Measurements from ENCODE around the gene CIB4.

The CIB4 gene

DNA sequence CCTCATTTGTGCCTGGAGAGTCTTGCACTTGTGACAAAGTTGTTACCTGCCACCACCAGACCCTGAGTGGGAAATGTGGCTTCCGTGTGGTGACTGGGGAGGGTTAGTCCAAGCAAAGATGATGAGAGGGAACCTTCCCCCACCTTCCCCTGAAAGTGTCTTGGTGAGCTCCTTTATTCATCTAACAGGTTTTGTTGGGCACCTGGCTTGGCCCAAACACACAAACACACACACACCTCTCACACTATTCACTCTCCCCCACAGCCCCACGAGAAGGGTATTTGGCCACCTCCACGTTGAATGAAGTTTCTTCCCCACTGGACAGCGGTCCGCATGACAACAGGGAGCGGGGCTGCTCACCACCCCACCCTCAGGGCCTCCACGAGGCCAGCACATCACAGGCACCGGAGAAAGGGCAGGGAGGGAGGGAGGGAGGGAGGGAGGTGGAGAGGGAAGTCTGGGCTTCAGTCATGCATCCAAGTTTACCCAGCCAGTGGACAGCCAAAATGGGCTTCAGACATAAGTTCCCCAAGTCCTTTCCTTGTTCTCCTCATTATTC lies 1.4 kb downstream of the CIB4 start:
- no peak for DNase-seq

DNA sequence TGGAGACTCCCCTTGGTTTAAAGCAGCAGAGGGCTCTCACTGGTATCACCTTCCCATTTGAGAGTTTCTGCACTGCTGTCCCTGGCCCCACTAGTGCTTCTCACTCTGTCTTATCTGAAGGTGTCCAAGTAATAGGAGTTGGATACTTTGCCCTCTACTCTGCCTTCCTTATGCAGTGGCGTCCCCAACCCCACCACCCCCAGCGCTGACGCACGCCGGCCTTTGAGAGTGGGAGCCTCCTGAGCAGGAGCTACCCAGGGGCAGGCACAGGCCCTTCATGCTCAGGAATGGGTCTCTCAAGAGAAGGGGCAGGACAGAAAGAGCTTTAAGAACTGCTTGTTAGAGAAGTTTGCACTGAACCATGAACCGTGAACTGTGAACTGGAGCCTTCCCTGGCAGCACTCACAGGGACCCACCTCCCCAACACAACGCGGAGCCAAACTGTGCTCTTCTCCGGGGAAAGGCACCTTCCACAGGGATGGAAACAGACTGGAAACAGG lies 3.3 kb downstream of the CIB4 start:
- no peak for DNase-seq

- DNase-seq: no peak
These were observed 4.2 kb downstream of the CIB4 start for GRCh38 chr2:26636935-26637334.

- DNase-seq: no peak
These were observed 5.8 kb downstream of the CIB4 start for GRCh38 chr2:26635401-26635800.

- DNase-seq: no peak
These were observed 6.4 kb downstream of the CIB4 start for GRCh38 chr2:26634636-26635230.

- DNase-seq: no peak
These were observed 7.1 kb downstream of the CIB4 start for GRCh38 chr2:26633993-26634595.

DNA sequence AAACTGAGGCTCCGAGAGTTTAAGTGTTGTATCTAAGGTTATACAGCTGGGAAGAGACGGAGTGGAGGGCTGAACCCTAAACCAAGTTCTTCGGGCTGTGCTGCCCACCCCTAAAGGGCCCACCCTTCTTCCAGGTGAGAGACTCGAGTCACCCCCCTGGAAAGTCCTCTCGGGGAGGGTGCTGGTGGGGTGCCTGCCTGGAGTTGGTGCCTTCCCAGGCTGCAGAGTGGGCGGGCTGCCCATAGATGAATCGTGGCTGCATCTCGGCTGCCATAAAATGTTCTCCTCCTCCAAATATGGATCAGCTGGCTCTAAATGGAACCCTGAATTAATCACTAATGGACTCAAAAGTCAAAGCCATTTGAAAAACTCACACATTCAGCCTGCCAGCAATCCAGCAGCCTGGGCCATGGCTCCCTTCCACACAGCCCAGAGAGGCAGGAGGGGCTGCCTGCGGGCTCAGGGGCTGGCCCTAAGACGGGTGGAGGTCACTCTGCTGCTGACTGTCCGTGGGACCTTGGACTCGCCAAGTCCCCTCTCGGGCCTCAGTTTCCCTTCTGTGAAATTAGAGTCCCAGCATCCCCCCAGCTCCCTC lies 7.7 kb downstream of the CIB4 start:
- no peak for DNase-seq

DNA sequence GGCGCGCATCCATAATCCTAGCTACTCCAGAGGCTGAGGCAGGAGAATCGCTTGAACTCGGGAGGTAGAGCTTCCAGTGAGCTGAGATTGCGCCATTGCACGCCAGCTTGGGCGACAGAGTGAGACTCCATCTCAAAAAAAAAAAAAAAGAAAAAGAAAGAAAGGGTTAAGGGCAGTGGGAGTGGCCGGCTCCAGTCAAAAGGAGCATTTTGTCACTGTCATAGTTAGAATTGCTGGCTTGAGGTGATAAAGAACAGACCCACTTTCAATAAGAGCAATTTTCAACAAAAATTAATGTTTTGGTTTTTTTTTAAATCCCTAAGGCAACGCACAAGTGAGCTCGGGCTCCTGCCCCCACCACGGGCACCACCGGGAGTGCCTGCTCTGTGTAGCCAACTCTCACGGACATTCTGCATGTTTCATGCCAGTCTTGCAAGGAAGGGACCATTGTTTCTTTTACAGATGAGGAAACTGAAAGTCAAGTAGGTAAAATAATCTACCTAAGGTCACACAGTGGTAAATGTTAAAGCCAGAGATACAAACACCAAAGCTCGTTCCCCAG lies 8.5 kb downstream of the CIB4 start:
- DNase-seq: no peak

GRCh38 chr2:26631401-26632170 lies 9.6 kb downstream of the CIB4 start:
- no peak for DNase-seq

GRCh38 chr2:26630669-26631360 lies 10.4 kb downstream of the CIB4 start:
- DNase-seq: no peak

GRCh38 chr2:26630235-26630634 lies 10.9 kb downstream of the CIB4 start:
- DNase-seq: no peak

- no peak for DNase-seq
These were observed 11.4 kb downstream of the CIB4 start for GRCh38 chr2:26629751-26630150.

DNA sequence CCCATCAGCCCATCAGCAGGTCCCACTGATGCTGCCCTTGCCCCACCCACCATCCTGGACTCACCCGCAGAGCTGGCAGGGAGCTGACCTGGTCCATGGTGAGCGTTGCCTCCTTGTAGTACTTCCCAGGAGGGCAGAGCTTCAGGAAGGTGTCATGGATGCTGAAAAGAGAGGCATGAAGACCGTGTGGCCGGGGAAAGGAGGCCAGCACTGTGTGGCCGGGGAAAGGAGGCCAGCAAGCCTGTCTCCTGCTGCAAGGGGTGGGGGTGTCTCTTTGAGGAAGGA lies 11.9 kb downstream of the CIB4 start:
- DNase-seq: no peak

DNA sequence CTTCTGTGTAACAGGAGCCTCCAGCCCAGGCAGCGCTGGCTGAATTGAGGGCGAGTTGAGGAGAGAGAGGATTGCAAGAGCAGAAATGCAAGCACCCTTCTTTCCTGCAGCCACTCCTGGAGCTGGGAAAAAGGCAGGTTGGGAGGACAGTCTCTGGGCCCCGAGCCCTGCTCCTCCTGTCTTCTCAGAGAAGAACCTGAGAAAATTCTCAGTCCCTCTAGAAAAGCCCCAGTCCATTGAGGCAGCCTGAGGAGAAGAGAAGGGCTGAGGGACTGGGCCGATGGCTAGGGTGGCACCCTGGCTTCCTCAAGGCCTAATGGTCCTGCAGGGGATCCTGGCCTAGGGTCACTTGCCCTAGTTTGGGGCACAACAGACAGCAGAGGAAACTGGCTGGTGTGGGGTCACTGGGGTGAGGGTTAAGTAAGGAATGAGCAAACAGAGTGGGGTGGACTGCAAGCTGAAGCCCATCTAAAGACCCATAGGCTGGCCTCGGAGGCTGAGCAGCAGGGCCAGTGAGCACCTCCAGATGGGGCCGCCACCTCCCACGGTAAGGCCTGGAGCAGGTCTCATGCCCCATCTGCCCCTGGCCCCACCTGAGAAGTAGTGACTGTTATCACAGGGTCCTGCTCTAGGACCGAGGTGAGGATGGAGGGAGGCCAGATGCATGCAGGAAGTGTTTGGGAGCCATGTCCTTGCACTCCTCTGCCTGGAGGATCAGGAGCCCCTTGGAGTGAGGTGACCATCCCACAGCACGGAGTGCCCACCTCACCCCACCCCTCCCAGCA lies 12.4 kb downstream of the CIB4 start:
- no peak for DNase-seq

- no peak for DNase-seq
These were observed 13.6 kb downstream of the CIB4 start for GRCh38 chr2:26627350-26628105.

GRCh38 chr2:26626606-26627005 lies 14.6 kb downstream of the CIB4 start:
- no peak for DNase-seq

DNA sequence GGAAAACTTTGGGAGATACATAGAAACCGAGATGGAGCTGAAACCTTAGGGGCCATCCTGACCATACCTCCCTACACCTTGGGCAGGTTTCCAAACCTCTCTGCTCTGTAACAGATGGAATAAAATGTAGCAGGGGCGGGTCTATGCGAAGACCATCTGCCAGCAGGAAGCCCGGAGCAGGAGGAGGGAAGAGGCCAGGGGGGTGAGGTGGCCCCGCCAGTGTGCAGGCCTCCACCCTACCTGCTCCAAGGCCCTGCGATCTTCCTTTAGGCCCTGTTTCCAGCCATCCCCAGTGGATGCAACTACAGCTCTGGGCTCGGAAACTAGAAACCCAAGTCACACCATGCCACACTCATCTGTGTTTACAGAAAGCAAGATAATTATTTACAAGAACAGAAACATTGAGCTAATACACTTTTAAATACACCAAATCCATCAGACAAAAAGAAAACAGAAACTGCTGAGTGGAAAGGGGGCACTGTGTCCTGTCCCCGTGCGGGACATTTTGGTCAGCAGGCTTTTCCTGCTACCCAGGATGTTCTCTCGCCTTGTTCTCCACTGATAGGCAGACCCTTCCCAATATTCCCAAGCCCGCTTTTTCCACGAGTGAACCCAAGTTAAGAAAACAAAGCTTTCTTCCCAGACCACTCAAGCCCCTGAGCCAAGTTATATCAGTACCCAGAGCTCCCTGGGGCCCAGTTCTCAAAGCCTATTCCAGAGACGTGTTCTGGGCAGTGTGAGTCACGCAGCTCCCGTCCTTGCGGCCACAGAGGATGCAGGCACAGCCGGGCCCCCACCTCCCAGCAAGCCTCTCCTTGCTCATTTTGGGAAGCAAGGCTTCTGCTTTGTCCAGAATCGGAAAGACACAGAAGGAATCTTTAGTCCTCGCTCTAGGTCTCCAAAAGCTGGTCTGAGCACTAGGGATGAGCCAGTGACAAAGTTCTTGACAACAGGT lies 17.3 kb downstream of the CIB4 start:
- no peak for DNase-seq

DNA sequence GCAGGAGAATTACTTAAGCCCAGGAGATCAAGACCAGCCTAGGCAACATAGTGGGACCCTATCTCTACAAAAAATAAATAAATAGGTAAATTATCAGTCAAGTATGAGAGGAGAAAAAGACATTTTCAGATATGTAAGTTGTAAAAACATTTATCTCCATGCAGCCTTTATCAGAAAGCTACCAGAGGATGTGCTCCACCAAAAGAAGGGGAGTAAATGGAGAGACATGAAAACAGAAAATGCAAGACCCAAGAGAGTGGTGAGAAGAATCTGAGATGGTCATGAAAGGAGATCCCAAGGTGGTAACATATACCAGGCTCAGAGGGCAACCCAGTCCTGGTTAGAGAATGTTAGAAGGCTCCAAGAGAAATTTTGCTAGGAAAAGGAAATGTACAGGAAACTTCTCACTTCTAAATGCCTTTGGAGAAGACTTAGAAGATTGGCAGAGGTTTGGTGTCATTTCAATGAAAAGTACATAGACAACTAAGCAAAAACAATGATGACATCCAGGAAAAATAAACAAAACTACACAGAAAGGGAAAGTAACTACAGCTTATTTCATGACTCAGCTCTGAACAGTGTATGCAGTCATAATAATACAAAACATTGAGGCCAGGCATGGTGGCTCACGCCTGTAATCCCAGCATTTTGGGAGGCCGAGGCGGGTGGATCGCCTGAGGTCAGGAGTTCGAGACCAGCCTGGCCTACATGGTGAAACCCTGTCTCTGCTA lies 19.5 kb downstream of the CIB4 start:
- no peak for DNase-seq

- no peak for DNase-seq
These were observed 21.0 kb downstream of the CIB4 start for GRCh38 chr2:26620031-26620605.
